GM12892 (cell line): ENCODE measurements around the gene SMYD3.

Experiments used
- POLR2A ChIP-seq: IDR thresholded peaks from 2 replicates; pipeline ENCODE4 v1.6.1; 2011; ENCODE audit warnings: low read depth, low read length, control low read depth
- POLR2AphosphoS5 ChIP-seq: IDR thresholded peaks from 2 replicates; pipeline ENCODE4 v1.6.1; 2011; ENCODE audit warnings: low read depth, low read length, control low read depth

GRCh38 chr1:245776694-245777332 lies 730.3 kb downstream of the SMYD3 start:
- TF ChIP-seq POLR2A (no peak), POLR2AphosphoS5 (no peak)
